HG03095 (cell line): ENCODE measurements around the gene COL13A1.

ENCODE experiments used
- ATAC-seq: cut with Tn5 transposase; IDR thresholded peaks from one replicate; pipeline ENCODE4 v1.9.1; 2021; ENCODE audit warnings: moderate library complexity; ENCODE audit not compliant: unreplicated experiment

Gene COL13A1

GRCh38 chr10:69884024-69884367 lies 82.3 kb downstream of the COL13A1 start:
- no peak for ATAC-seq

- no peak for ATAC-seq
Measured at GRCh38 chr10:69884686-69885085, 83.0 kb downstream of the COL13A1 start.

- no peak for ATAC-seq
Measured at GRCh38 chr10:69885379-69886013, 83.8 kb downstream of the COL13A1 start.

GRCh38 chr10:69888882-69889584 lies 87.3 kb downstream of the COL13A1 start:
- no peak for ATAC-seq

GRCh38 chr10:69890065-69890847 lies 88.5 kb downstream of the COL13A1 start:
- no peak for ATAC-seq

GRCh38 chr10:69891057-69891617 lies 89.4 kb downstream of the COL13A1 start:
- ATAC-seq: no peak

- no peak for ATAC-seq
Measured at GRCh38 chr10:69892406-69892805, 90.7 kb downstream of the COL13A1 start.

GRCh38 chr10:69892816-69893215 lies 91.1 kb downstream of the COL13A1 start:
- no peak for ATAC-seq

GRCh38 chr10:69893271-69893900 lies 91.7 kb downstream of the COL13A1 start:
- no peak for ATAC-seq

GRCh38 chr10:69894156-69894555 lies 92.5 kb downstream of the COL13A1 start:
- ATAC-seq: no peak

GRCh38 chr10:69895759-69896158 lies 94.1 kb downstream of the COL13A1 start:
- ATAC-seq: no peak

- no peak for ATAC-seq
Measured at GRCh38 chr10:69896606-69897231, 95.0 kb downstream of the COL13A1 start.

- no peak for ATAC-seq
Measured at GRCh38 chr10:69897432-69897831, 95.7 kb downstream of the COL13A1 start.

- ATAC-seq: no peak
Measured at GRCh38 chr10:69897999-69898398, 96.3 kb downstream of the COL13A1 start.

- ATAC-seq: no peak
Measured at GRCh38 chr10:69898524-69898923, 96.8 kb downstream of the COL13A1 start.

- ATAC-seq: no peak
Measured at GRCh38 chr10:69898941-69899340, 97.2 kb downstream of the COL13A1 start.

- no peak for ATAC-seq
Measured at GRCh38 chr10:69899727-69900595, 98.3 kb downstream of the COL13A1 start.

- ATAC-seq: no peak
Measured at GRCh38 chr10:69901022-69901421, 99.3 kb downstream of the COL13A1 start.

GRCh38 chr10:69901628-69902505 lies 100.2 kb downstream of the COL13A1 start:
- ATAC-seq: no peak
